Esophagus (tissue), 2 donors: ENCODE measurements around the gene MBOAT2. TPM values are rescaled to one million over a fixed set of nuclear protein-coding genes. Genes with fewer than 3 reads are reported as not detected.

Source experiments
- H3K27ac ChIP-seq, 2 donors: one replicate each; pipeline ENCODE4 v1.5.1; 2013; ENCODE audit warnings: low read depth in 2 of 2, mild to moderate bottlenecking in 2 of 2, inconsistent platforms in 1 of 2, low read length in 1 of 2, moderate library complexity in 1 of 2
- H3K27me3 ChIP-seq, 2 donors: one replicate each; pipeline ENCODE4 v1.6.1; 2013; ENCODE audit warnings: low read length in 2 of 2, control low read depth in 1 of 2, mild to moderate bottlenecking in 1 of 2; ENCODE audit not compliant: insufficient read depth in 2 of 2, control insufficient read depth in 1 of 2
- H3K36me3 ChIP-seq, 2 donors: one replicate each; pipeline ENCODE4 v1.6.1; 2013; ENCODE audit warnings: low read length in 1 of 2; ENCODE audit not compliant: control insufficient read depth in 2 of 2, insufficient read depth in 2 of 2
- H3K4me1 ChIP-seq, 2 donors: one replicate each; pipeline ENCODE4 v1.6.1; 2013; ENCODE audit warnings: low read length in 1 of 2; ENCODE audit not compliant: control insufficient read depth in 2 of 2, insufficient read depth in 2 of 2
- H3K4me3 ChIP-seq, 2 donors: one replicate each; pipeline ENCODE4 v1.5.1; 2013; ENCODE audit warnings: low read length in 2 of 2, mild to moderate bottlenecking in 2 of 2, low read depth in 1 of 2, moderate library complexity in 1 of 2
- H3K9me3 ChIP-seq, 2 donors: one replicate each; pipeline ENCODE4 v1.6.1; 2013; ENCODE audit warnings: mild to moderate bottlenecking in 2 of 2, low read depth in 1 of 2, low read length in 1 of 2, moderate library complexity in 1 of 2; ENCODE audit not compliant: control insufficient read depth in 2 of 2, insufficient read depth in 1 of 2
- WGBS, 2 donors: extraction: QIAGEN DNeasy Blood & Tissue Kit; methylation state at CpG; one replicate each; pipeline ENCODE4 v1.1.7; 2013; 5-methylcytosine and 5-hydroxymethylcytosine counted together
- polyA plus RNA-seq, 2 donors: library from polyadenylated mRNA; stranded (reverse); fragments of 200-250 nt; gene quantifications; one replicate each; pipeline ENCODE4 v1.2.3, GENCODE V29; 2013
- donor health status: healthy with polysubstance abuse.
- donor health status: Bipolar disorder and iron deficiency.

MBOAT2 gene
- polyA plus RNA-seq, 2 donors = 34.3 to 41.8 TPM

DNA sequence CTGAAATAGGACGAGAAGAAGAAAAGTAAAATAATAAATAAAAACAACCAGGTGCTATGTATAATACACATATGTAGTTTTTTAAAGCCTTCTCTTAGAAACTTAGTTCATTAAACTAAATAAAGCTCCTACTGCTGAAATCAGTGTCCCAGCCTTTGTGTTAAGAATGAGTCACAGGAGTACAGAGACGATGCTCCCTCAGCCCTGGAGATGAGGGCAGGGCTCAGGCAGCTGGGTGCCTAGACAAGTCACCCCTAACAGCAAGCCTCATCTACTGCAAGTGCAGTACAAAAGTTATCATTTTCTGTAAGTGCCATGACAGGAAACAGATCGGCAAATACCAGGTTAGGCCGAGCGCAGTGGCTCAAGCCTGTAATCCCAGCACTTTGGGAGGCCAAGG is 184.3 kb downstream of the MBOAT2 start:
- Histone ChIP-seq H3K27ac (no peak overlapping the region), H3K36me3 (no peaks in the 10 kb centered on the region), H3K27me3 (no peaks in the 10 kb centered on the region), H3K4me1 (no peaks in the 10 kb centered on the region), H3K9me3 (no peaks in the 10 kb centered on the region), H3K4me3 (no peak overlapping the region)
- 81 to 87% methylated on average over 5 of the region's 5 CpGs for WGBS, 2 donors

DNA sequence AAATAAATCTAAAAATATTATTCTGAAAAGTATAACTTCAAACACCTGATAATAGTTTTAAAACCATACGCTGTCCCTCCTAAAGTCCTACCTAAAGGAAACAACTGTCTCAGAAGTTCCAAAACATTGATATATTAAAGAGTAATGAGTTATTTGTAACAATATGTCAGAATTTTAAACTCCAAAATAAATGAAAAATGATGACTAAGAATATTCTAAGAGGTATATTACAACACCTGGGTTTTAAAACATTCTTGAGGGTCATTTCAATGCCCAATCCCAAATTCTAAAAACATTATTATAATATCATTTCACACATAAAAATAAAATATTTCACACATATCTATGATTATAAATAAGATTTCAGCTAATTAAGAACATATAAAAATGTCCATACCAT is 186.3 kb downstream of the MBOAT2 start:
- no peaks in the 10 kb centered on the region for H3K4me1 ChIP-seq
- H3K27me3 ChIP-seq = no peaks in the 10 kb centered on the region
- no peak overlapping the region for H3K27ac ChIP-seq
- H3K9me3 ChIP-seq = no peaks in the 10 kb centered on the region
- no peaks in the 10 kb centered on the region for H3K36me3 ChIP-seq
- WGBS, 2 donors = 93 to 100% methylated on average over 1 of the region's 1 CpG
- H3K4me3 ChIP-seq = no peak overlapping the region

DNA sequence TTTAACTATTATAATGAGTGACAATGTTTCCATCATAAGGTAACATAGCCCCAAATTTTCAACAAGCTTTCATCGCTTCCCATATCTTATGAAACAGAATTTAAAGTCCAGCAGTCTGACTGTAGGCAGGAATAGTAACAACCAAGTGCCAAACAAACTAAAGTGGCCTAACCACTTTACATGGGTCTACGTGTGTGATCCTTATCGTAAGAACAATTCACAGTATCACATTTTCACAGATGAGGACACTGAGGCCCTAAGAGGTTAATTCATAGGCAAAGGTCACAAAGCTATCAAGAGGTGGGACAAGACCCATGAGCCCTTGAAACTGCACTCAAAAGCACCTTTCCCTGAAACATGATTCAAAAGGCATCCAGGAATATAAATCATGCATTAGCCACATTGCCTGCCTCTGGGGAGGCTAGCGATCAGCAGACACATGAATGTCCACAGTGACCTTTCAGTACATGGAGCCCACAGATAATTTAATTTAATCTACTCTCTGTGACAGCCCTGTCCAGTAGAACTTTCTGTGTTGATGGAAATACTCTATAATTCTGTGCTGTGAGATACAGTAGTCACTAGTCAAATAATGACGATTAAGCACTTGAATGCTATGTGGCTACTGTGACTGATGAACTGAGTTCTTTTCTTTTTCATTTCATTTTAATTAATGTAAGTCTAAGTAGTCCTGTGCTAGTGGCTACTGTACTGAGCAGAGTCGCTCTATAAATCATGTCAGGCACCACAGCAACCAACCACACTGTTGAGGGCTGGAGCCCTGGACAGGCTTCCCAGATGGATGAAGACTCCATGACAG is 196.4 kb downstream of the MBOAT2 start:
- WGBS, 2 donors = 95 to 97% methylated on average over 6 of the region's 6 CpGs
- no peaks in the 10 kb centered on the region for H3K9me3 ChIP-seq
- H3K36me3 ChIP-seq = peaks cover 14 to 20% of the 10 kb centered on the region in 2 donors
- peaks cover 0 to 2% of the 10 kb centered on the region in 2 donors for H3K4me1 ChIP-seq
- no peak overlapping the region for H3K4me3 ChIP-seq
- H3K27ac ChIP-seq = no peak overlapping the region
- no peaks in the 10 kb centered on the region for H3K27me3 ChIP-seq

DNA sequence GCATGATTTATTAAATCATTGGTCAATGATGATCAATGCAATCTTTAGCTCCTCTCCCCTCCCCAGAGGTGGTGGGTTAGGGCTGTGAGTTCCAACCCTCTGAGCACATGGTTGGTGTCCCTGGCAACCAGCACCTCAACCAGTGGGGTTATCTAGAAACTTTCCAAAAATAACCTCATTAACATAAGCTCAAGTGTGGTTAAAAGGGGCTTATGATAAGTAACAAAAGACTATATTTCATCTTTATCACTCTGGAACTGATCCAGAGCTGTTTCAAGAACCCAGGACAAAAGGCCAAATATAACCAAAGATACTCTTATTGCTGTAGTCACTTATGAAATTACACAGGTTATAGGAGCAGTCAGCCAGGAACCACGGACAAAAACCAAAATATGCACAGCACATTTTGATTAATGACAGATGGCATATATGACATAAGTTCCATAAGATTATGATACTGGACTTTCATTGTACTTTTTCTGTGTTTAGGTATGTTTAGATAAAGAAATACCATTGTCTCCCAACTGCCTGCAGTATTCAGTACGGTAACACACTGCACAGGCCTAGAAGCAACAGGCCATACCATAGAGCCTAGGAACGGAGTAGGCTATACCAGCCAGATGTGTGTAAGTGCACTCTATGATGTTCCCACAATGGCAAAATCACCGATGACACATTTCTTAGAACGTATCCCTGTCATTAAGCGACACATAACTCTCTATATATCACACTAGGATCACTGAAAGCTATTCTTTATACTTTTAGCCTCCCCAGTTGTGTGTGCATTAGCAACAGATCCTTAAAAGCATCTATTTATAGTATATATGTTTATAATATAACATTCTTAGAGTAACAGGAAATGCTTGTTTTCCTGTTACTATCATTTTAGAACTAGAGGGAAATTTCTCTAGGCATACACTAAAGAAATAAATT is 197.9 kb downstream of the MBOAT2 start:
- H3K36me3 ChIP-seq = peaks cover 8 to 24% of the 10 kb centered on the region in 2 donors
- no peak overlapping the region for H3K4me3 ChIP-seq
- no peaks in the 10 kb centered on the region for H3K27me3 ChIP-seq
- H3K9me3 ChIP-seq = no peaks in the 10 kb centered on the region
- 80 to 82% methylated on average over 6 of the region's 6 CpGs for WGBS, 2 donors
- peaks cover 0 to 2% of the 10 kb centered on the region in 2 donors for H3K4me1 ChIP-seq
- no peak overlapping the region for H3K27ac ChIP-seq

DNA sequence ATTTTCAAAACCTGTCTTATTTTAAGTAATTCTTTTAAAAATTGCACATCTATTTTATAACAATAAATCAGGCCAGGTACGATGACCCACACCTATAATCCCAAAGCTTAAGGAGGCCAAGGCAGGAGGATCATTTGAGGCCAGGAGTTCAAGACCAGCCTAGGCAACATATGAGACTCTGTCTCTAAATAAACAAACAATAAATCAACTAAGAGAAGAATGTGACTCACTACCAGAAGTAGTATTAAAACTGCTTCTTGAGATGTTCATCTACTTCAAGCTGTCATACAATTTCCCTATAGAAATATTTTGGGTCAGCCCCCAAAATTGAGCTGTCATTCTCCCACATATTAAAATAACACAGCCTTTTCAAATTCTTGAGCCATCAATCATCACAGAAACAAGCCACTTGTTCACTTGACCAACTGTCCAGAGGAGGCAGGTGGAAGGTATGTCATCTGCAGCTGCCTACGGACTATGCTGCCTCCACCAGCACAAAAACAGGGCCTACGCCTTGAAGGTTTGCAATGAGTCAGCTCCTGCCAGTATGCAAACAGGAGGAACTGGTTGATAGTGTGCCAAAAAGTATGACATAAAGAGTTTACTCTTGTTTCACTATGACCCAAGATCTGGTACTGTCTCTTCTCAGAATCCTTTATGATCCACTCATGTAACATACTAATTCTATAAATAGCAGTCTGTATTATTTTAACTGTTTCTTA is 199.7 kb downstream of the MBOAT2 start:
- no peaks in the 10 kb centered on the region for H3K27me3 ChIP-seq
- 47 to 62% methylated on average over 3 of the region's 3 CpGs for WGBS, 2 donors
- peaks cover 0 to 2% of the 10 kb centered on the region in 2 donors for H3K4me1 ChIP-seq
- H3K27ac ChIP-seq = peak overlapping the region; percentile 59 to 64
- no peaks in the 10 kb centered on the region for H3K9me3 ChIP-seq
- peaks cover 8 to 18% of the 10 kb centered on the region in 2 donors for H3K36me3 ChIP-seq
- no peak overlapping the region for H3K4me3 ChIP-seq

DNA sequence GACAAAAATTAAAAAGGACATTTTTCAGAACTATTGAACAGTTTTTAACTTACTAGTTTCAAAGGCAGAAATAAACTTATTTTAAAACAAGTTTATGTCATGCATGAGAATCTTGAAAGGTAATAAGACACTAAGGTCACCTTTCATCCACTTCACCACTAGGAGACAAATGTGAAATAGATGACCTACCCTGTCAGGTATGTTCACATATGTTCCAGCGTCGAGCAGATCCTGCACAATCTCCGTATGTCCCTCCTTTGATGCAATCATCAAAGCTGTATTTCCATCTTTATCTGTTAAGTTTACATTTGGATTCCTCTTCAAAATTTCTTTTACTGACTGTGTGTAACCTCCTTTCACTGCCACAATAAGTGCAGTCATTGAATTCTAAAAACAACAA is 200.7 kb downstream of the MBOAT2 start:
- Histone ChIP-seq H3K27me3 (no peaks in the 10 kb centered on the region), H3K36me3 (peaks cover 8 to 18% of the 10 kb centered on the region in 2 donors), H3K27ac (no peak overlapping the region), H3K4me3 (no peak overlapping the region), H3K4me1 (peaks cover 0 to 2% of the 10 kb centered on the region in 2 donors), H3K9me3 (no peaks in the 10 kb centered on the region)
- WGBS, 2 donors = 90 to 91% methylated on average over 3 of the region's 3 CpGs

Other genes with a start within 250 kb of the MBOAT2 start
- 10 to 100 TPM; 10.4 to 10.7 TPM for gene KIDINS220, start 166.1 kb downstream of the MBOAT2 start, polyA plus RNA-seq
- gene ASAP2, start 203.1 kb upstream of the MBOAT2 start, polyA plus RNA-seq = 1 to 10 TPM; 4.0 to 5.3 TPM